ENCODE data around the gene SLC29A3.

The SLC29A3 gene

DNA sequence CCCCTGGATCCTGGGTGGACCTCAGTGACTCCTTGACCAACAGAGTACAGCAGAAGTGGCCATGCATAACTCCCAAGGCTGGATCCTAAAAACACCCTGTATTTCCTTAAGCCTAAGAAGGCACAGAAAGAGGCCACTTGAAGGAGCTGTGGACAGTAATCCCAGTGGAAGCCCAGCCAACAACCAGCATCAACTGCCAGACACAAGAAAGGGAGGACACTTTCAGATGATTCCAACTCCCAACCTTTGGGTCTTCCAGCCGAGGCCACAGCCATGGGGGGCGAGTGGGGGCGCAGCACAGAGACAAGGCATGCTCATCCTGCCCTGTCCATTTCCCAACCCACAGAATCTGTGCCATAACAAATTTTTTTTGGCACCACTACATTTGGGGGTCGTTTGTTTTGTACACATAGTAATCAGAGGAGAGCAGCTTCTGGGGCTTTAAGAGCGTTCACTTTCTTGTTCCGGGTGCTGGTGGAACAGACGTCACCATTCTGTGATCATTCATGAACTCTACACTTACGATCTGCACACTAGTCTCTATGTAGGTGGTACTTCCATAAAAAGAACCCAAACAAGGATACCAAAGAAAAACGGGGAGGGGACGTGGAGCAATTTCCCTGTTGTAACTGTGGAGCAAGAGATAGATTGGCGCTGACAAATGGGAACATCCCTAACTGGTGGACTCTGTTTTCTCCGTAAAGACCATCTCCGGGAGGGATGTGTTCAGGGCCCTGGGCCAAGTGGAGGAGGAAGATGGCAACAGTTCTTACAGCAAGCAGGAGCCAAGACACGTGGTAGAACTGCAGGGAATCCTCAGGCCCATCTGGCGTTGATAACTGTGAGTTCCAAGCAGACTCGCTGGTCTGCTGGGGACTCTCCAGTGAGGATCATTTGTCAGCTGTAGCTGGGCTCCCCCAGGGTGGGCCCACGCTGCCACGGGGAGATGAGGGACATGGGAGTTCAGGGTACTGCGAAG is 6.0 kb upstream of the SLC29A3 start:
- no peaks in the 10 kb centered on the region for H3K27me3 ChIP-seq (ENCODE audit: control insufficient read depth, insufficient read depth, low read length)

GRCh38 chr10:71314028-71314693 is 4.9 kb upstream of the SLC29A3 start:
- H3K27ac ChIP-seq (ENCODE audit: low read length), result no peak overlapping the region
- DNase-seq (ENCODE audit: low read depth, low spot score), result peak; percentile 29
- WGBS (ENCODE audit: insufficient coverage, insufficient read length), result no CpG with 5 or more reads among the region's 21 CpGs
- H3K4me3 ChIP-seq (ENCODE audit: low read length), result no peak overlapping the region; the same call in 1 of the 2 replicates
- no peaks in the 10 kb centered on the region for H3K36me3 ChIP-seq (ENCODE audit: control insufficient read depth, insufficient read depth, low read length)
- H3K9me3 ChIP-seq (ENCODE audit: control insufficient read depth, insufficient read depth, low read length), result no peaks in the 10 kb centered on the region
- no peaks in the 10 kb centered on the region for H3K4me1 ChIP-seq (ENCODE audit: control insufficient read depth, insufficient read depth, low read length)
- H3K27me3 ChIP-seq (ENCODE audit: control insufficient read depth, insufficient read depth, low read length), result no peaks in the 10 kb centered on the region

More for the DNA sequence above, 6.0 kb upstream of the SLC29A3 start:
- Histone ChIP-seq H3K4me3 (ENCODE audit: low read length) (no peak overlapping the region), H3K27ac (ENCODE audit: low read length) (no peak overlapping the region), H3K4me1 (ENCODE audit: control insufficient read depth, insufficient read depth, low read length) (no peaks in the 10 kb centered on the region), H3K9me3 (ENCODE audit: control insufficient read depth, insufficient read depth, low read length) (no peaks in the 10 kb centered on the region), H3K36me3 (ENCODE audit: control insufficient read depth, insufficient read depth, low read length) (no peaks in the 10 kb centered on the region)
- no CpG with 5 or more reads among the region's 19 CpGs for WGBS (ENCODE audit: insufficient coverage, insufficient read length)
- no peak for DNase-seq (ENCODE audit: low read depth, low spot score)

DNA sequence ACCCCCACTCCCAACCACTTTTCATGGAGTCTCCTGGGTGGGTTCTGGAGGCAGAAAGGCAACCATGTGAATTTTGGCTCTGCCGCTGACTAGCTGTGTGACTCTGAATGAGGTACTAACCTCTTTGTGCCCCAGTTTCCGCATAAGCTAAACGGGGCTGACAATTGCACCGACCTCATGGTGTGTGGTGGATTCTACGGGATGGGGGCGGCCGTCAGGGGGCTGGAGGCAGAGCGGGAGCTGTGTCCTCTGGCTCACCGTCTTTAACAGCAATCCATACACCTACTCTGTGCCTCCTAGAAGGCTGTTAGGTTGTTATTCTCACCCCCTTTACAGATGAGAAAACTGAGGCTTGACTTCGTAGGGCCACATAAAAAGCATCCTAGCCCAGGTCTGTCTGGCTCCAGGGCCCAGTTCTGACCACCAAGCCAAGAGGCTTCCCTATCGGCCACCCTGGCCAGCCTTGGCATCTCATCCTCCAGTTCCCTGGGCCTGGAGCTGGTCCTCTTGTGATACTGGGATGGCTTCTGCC is 4.3 kb upstream of the SLC29A3 start:
- WGBS (ENCODE audit: insufficient coverage, insufficient read length), result no CpG with 5 or more reads among the region's 11 CpGs
- H3K9me3 ChIP-seq (ENCODE audit: control insufficient read depth, insufficient read depth, low read length), result no peaks in the 10 kb centered on the region
- peaks cover 2% of the 10 kb centered on the region; the same call in 1 of the 2 replicates for H3K4me1 ChIP-seq (ENCODE audit: control insufficient read depth, insufficient read depth, low read length)
- H3K27ac ChIP-seq (ENCODE audit: low read length), result no peak overlapping the region
- no peak overlapping the region; the same call in 1 of the 2 replicates for H3K4me3 ChIP-seq (ENCODE audit: low read length)
- H3K36me3 ChIP-seq (ENCODE audit: control insufficient read depth, insufficient read depth, low read length), result no peaks in the 10 kb centered on the region
- DNase-seq (ENCODE audit: low read depth, low spot score), result no peak
- H3K27me3 ChIP-seq (ENCODE audit: control insufficient read depth, insufficient read depth, low read length), result no peaks in the 10 kb centered on the region

DNA sequence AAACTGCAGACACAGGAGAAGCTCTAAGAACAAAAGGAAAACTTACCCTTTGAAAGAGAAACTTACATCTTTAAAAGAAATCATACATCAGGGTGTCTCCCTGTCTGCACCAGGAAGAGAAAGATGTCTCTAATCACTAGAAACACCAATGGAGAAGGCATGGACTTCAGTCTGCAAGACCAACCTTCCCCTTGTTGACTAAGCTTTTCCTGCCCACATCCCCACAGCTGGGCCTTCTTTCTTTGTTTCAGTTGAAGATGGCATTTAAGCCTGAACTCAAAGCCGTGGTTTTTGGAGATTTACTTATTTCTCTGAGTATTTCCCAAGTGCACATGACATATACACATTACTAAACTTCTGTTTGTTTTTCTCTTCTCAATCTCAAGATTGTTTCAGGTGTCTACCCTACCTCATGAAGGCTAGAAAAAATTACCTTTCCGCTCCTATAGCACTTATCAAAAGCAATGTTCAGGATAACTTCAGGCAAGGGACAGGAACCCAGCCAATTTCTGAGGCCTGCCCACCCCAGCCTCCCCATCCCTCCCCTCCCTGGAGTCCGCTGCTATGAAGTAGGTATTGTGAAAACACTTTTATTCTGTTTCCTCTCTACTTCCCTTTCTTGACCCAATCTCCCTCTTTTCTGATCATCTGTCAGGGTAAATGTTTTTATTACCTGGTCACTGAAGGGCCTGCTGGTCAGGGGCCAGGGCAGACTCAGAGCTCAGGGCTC is 2.8 kb upstream of the SLC29A3 start:
- Histone ChIP-seq H3K27ac (ENCODE audit: low read length) (no peak overlapping the region), H3K27me3 (ENCODE audit: control insufficient read depth, insufficient read depth, low read length) (no peaks in the 10 kb centered on the region), H3K9me3 (ENCODE audit: control insufficient read depth, insufficient read depth, low read length) (no peaks in the 10 kb centered on the region), H3K4me1 (ENCODE audit: control insufficient read depth, insufficient read depth, low read length) (peaks cover 2% of the 10 kb centered on the region; the same call in 1 of the 2 replicates), H3K4me3 (ENCODE audit: low read length) (no peak overlapping the region), H3K36me3 (ENCODE audit: control insufficient read depth, insufficient read depth, low read length) (no peaks in the 10 kb centered on the region)
- no peak for DNase-seq (ENCODE audit: low read depth, low spot score)
- no CpG with 5 or more reads among the region's 3 CpGs for WGBS (ENCODE audit: insufficient coverage, insufficient read length)

DNA sequence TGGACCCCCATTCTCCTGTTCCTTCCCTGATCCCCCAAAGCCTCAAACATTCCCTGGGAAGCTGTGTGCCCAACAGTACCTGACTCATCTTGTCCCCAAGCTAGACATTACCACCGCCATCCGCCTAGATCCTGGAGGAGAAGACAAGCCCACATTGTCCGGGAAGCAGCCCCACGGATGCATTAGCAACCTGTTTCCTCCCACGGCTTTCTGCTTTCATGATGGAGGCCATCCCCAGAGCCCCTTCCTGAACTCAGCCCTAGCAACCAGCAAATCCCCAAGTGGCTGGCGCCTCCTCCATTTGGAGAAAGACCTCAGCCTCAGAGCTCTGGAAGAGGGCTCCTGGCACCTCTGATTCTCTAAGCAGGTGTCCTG is 2.3 kb upstream of the SLC29A3 start:
- no peak for DNase-seq (ENCODE audit: low read depth, low spot score)
- Histone ChIP-seq H3K36me3 (ENCODE audit: control insufficient read depth, insufficient read depth, low read length) (no peaks in the 10 kb centered on the region), H3K4me3 (ENCODE audit: low read length) (no peak overlapping the region), H3K27me3 (ENCODE audit: control insufficient read depth, insufficient read depth, low read length) (no peaks in the 10 kb centered on the region), H3K27ac (ENCODE audit: low read length) (no peak overlapping the region), H3K4me1 (ENCODE audit: control insufficient read depth, insufficient read depth, low read length) (peaks cover 2% of the 10 kb centered on the region; the same call in 1 of the 2 replicates), H3K9me3 (ENCODE audit: control insufficient read depth, insufficient read depth, low read length) (no peaks in the 10 kb centered on the region)
- no CpG with 5 or more reads among the region's 6 CpGs for WGBS (ENCODE audit: insufficient coverage, insufficient read length)

- Histone ChIP-seq H3K27ac (ENCODE audit: low read length) (no peak overlapping the region), H3K4me1 (ENCODE audit: control insufficient read depth, insufficient read depth, low read length) (peaks cover 2% of the 10 kb centered on the region; the same call in 1 of the 2 replicates), H3K9me3 (ENCODE audit: control insufficient read depth, insufficient read depth, low read length) (no peaks in the 10 kb centered on the region), H3K4me3 (ENCODE audit: low read length) (no peak overlapping the region), H3K36me3 (ENCODE audit: control insufficient read depth, insufficient read depth, low read length) (peaks cover 2% of the 10 kb centered on the region; the same call in 1 of the 2 replicates), H3K27me3 (ENCODE audit: control insufficient read depth, insufficient read depth, low read length) (no peaks in the 10 kb centered on the region)
- no CpG with 5 or more reads among the region's 6 CpGs for WGBS (ENCODE audit: insufficient coverage, insufficient read length)
- no peak for DNase-seq (ENCODE audit: low read depth, low spot score)
Observed at GRCh38 chr10:71317739-71318138, 1.3 kb upstream of the SLC29A3 start.

DNA sequence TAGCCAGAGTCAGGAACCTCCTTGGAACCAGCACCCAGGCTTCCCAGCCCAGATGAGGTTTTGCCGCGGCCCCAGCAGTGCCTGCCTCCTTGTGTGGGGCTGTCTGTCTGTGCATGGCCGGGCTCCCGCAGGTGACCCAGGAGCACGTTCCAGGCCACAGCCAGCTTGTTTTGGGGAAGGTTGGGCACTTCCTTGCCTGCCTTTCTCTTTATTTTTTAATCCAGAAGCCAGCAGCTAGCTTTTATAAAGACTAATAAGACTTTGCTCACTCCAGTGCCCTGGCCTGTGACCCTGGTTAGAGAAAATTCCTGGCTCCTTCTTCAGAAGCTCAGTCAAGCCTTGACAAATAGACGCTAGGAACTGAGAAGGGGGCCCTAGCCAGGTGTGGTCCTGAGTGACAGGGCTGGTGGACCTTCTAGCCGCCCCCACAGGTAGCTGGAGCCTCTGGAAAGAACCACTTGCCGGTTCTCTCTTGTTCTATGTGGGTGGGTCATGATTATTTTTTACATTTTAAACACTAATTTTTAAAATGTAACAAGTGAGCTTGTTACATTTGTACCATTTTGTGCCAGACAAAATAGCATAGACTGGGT is 837 bp downstream of the SLC29A3 start:
- H3K27ac ChIP-seq (ENCODE audit: low read length), result no peak overlapping the region
- DNase-seq (ENCODE audit: low read depth, low spot score), result no peak
- H3K4me3 ChIP-seq (ENCODE audit: low read length), result peak overlapping the region; percentile 74; the same call in 1 of the 2 replicates
- peaks cover 2% of the 10 kb centered on the region; the same call in 1 of the 2 replicates for H3K4me1 ChIP-seq (ENCODE audit: control insufficient read depth, insufficient read depth, low read length)
- no CpG with 5 or more reads among the region's 8 CpGs for WGBS (ENCODE audit: insufficient coverage, insufficient read length)
- H3K27me3 ChIP-seq (ENCODE audit: control insufficient read depth, insufficient read depth, low read length), result no peaks in the 10 kb centered on the region
- H3K36me3 ChIP-seq (ENCODE audit: control insufficient read depth, insufficient read depth, low read length), result peaks cover 5% of the 10 kb centered on the region; the same call in 1 of the 2 replicates
- no peaks in the 10 kb centered on the region for H3K9me3 ChIP-seq (ENCODE audit: control insufficient read depth, insufficient read depth, low read length)

DNA sequence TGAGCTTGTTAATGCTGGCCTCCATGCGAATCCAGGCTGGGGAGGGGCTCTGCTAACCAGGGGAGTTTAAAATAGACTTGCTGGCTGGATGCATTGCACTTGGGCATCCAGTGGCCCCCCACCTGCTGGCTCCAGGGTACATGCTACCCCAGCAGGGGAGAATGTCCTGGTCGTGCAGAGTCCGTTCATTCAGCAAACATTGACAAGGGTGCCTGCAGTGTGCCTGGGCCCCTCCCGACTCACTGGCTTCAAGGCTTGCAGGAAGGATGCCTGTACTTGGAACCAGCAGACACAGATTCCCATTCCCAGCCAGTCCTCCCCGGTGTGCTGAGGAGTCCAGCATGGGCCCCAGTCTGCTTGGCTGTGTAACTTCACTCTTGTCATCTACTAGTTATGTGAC is 1.5 kb downstream of the SLC29A3 start:
- WGBS (ENCODE audit: insufficient coverage, insufficient read length), result no CpG with 5 or more reads among the region's 5 CpGs
- H3K4me3 ChIP-seq (ENCODE audit: low read length), result no peak overlapping the region
- peaks cover 5% of the 10 kb centered on the region; the same call in 1 of the 2 replicates for H3K36me3 ChIP-seq (ENCODE audit: control insufficient read depth, insufficient read depth, low read length)
- DNase-seq (ENCODE audit: low read depth, low spot score), result no peak
- no peaks in the 10 kb centered on the region for H3K27me3 ChIP-seq (ENCODE audit: control insufficient read depth, insufficient read depth, low read length)
- no peak overlapping the region for H3K27ac ChIP-seq (ENCODE audit: low read length)
- no peaks in the 10 kb centered on the region for H3K9me3 ChIP-seq (ENCODE audit: control insufficient read depth, insufficient read depth, low read length)
- peaks cover 2% of the 10 kb centered on the region; the same call in 1 of the 2 replicates for H3K4me1 ChIP-seq (ENCODE audit: control insufficient read depth, insufficient read depth, low read length)

- no peak for DNase-seq (ENCODE audit: low read depth, low spot score)
- no peaks in the 10 kb centered on the region for H3K27me3 ChIP-seq (ENCODE audit: control insufficient read depth, insufficient read depth, low read length)
- peaks cover 5% of the 10 kb centered on the region; the same call in 1 of the 2 replicates for H3K36me3 ChIP-seq (ENCODE audit: control insufficient read depth, insufficient read depth, low read length)
- no CpG with 5 or more reads among the region's 1 CpG for WGBS (ENCODE audit: insufficient coverage, insufficient read length)
- H3K9me3 ChIP-seq (ENCODE audit: control insufficient read depth, insufficient read depth, low read length), result no peaks in the 10 kb centered on the region
- no peak overlapping the region for H3K4me3 ChIP-seq (ENCODE audit: low read length)
- H3K27ac ChIP-seq (ENCODE audit: low read length), result no peak overlapping the region
- H3K4me1 ChIP-seq (ENCODE audit: control insufficient read depth, insufficient read depth, low read length), result peaks cover 2% of the 10 kb centered on the region; the same call in 1 of the 2 replicates
Observed at GRCh38 chr10:71321386-71321785, 2.3 kb downstream of the SLC29A3 start.

Measured in iPS DF 6.9 (cell line).